ENCODE results near the gene SAMD11.

DNA sequence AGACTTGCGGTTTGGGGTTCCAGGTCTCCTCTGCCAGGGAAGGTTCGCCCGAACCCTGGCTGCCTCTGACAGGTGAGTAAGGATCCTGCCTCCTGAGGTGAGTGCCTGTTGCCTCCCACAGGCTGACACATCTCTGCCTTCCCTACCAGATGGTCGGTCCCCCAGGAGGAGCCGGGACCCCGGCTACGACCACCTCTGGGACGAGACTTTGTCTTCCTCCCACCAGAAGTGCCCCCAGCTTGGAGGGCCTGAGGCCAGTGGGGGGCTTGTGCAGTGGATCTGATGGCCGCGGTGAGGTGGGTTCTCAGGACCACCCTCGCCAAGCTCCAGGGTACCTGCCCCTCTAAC lies 50.5 kb downstream of the SAMD11 start:
- TF ChIP-seq, protein P1, sequence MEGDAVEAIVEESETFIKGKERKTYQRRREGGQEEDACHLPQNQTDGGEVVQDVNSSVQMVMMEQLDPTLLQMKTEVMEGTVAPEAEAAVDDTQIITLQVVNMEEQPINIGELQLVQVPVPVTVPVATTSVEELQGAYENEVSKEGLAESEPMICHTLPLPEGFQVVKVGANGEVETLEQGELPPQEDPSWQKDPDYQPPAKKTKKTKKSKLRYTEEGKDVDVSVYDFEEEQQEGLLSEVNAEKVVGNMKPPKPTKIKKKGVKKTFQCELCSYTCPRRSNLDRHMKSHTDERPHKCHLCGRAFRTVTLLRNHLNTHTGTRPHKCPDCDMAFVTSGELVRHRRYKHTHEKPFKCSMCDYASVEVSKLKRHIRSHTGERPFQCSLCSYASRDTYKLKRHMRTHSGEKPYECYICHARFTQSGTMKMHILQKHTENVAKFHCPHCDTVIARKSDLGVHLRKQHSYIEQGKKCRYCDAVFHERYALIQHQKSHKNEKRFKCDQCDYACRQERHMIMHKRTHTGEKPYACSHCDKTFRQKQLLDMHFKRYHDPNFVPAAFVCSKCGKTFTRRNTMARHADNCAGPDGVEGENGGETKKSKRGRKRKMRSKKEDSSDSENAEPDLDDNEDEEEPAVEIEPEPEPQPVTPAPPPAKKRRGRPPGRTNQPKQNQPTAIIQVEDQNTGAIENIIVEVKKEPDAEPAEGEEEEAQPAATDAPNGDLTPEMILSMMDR (IDR thresholded peaks at IDR 0.05): no peak
- TF ChIP-seq POLR2AphosphoS5 (IDR thresholded peaks at IDR 0.05): no peak
- TF ChIP-seq POLR2A (IDR thresholded peaks at IDR 0.05): no peak

Data from gastroesophageal sphincter (tissue), 3 donors.